Forelimb muscle (tissue), 1 donor: ENCODE data around the gene PIGBOS1. TPM values are rescaled to one million over a fixed set of nuclear protein-coding genes. Genes with fewer than 3 reads are reported as not detected.

Experiments
- DNase-seq: peaks from one replicate; pipeline ENCODE4 v3.0.0-alpha.2; 2013; ENCODE audit warnings: low read depth
- polyA plus RNA-seq: library from polyadenylated mRNA; unstranded; fragments of 120-200 nt; gene quantifications from one replicate; pipeline ENCODE4 v1.2.1, GENCODE V29; 2013; ENCODE audit not compliant: insufficient read length

Gene PIGBOS1
- polyA plus RNA-seq, 1 donor = 10.9 TPM

- no peak for DNase-seq
Measured at GRCh38 chr15:55267401-55268175, 51.3 kb downstream of the PIGBOS1 start.

Other genes with a start within 250 kb of the PIGBOS1 start
- gene RSL24D1, start 122.2 kb downstream of the PIGBOS1 start, polyA plus RNA-seq = 88.7 TPM
- 5.8 TPM for gene RAB27A, start 29.3 kb downstream of the PIGBOS1 start, polyA plus RNA-seq
- gene PIGB, start 99 bp upstream of the PIGBOS1 start, polyA plus RNA-seq = 7.3 TPM
- 29.4 TPM for gene CCPG1, start 89.2 kb upstream of the PIGBOS1 start, polyA plus RNA-seq
- gene PIERCE2, start 89.4 kb upstream of the PIGBOS1 start, polyA plus RNA-seq = 1.1 TPM
- gene DNAAF4, start 189.1 kb upstream of the PIGBOS1 start, polyA plus RNA-seq = 1.8 TPM